OCI-M1 (cell line): ENCODE measurements around the gene ADAMTS2.
"Not testable (repeated sequence)": the region's sequence is repeated elsewhere in the genome, so short reads cannot be mapped to it uniquely, and the experiment has no call there.

Experiments used
- DNase-seq: peaks from one replicate; lab custom pipeline; 2025; lab: John Stamatoyannopoulos, UW

Gene ADAMTS2

DNA sequence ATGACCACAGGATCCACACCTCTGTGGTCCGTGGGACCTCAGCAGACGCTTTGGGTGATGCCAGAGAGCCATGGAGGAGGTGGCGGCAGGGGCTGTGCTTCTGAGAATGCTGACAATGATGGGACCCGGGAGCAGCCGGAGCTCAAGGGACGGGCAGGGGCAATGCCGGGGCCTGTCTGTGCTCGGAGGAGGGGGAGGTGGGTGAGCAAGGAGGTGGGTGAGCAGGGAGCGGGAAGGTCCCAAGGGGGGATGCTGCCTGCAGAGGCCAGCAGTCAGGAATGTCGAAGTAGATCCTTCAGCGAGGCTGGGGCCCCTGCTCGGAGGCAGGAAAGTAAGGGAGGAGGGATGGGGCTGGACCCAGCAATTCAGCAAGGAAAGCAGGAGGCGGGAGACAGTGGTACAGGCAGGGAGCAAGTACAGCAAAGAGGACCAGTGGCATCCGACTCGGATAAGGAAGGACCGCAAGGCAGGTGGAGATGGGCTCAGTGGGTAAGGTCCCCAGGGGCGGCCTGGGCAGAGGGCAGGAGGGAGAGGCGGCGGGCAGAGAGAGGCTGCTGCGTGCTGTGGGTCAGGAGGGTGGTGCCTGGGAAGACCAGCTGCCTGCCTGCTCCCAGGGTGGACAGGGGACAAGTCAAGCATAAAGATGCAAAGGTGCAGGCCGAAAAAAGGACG is 49.0 kb downstream of the ADAMTS2 start:
- no peak for DNase-seq

DNA sequence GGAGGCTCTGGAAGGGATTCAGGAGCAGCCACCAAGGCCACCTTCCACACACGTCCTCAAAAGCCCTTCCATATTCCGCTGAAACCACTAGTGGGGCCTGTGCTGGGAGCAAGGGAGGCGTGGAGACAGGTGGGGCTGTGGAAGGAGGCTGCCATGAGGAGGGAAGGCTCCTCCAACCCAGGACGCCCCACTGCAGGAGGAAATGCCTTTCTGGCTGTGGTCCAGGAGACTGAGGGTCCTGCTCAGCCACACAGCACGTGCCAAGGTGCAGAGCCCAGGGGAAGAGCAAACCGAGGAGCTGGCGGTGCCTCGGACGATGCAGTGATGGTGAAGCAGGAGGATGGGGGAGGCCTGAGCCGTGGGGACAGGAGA is 49.5 kb downstream of the ADAMTS2 start:
- no peak for DNase-seq

DNA sequence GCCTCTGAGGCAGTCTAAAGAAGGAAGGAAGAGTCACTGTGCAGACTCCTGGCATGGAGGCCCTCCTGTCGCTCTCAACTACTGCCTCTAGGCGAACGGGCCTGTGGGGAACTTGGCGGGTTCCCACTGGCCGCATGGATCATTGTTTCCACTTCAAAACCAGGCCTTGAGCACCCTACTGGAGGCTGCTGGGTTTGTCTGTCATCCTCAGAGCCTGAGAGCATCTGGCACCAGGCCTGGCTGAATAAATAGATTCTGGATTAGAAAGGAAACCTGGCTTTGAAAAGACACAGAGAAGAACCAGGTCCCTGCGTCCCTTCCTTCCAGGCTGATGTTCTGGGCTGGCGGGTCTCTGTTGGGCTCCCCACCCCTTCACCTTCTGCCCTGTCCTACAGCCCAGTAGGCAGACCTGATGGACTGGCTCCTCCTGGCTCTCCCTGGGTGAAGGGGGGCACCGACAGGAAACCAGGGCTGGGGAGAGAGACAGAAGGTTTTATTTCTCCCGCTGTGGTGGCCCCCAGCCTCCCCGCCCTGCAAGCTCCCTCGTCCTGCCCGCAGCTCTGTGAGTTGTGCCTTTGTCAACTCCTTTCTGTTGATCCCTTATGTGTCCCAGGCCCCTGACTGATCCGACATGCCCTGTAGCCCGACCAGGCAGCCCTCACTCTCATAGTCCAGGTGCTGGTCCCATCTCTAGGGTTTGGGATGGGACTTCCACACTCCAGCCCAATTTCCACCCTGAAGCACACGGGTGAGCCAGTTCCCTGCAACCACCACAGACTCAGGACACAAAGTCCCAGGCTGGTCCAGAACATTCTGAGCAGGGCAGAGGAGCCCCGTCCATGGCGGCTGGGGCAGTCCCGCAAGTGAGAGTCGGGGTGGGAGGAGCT is 50.1 kb downstream of the ADAMTS2 start:
- no peak for DNase-seq

DNA sequence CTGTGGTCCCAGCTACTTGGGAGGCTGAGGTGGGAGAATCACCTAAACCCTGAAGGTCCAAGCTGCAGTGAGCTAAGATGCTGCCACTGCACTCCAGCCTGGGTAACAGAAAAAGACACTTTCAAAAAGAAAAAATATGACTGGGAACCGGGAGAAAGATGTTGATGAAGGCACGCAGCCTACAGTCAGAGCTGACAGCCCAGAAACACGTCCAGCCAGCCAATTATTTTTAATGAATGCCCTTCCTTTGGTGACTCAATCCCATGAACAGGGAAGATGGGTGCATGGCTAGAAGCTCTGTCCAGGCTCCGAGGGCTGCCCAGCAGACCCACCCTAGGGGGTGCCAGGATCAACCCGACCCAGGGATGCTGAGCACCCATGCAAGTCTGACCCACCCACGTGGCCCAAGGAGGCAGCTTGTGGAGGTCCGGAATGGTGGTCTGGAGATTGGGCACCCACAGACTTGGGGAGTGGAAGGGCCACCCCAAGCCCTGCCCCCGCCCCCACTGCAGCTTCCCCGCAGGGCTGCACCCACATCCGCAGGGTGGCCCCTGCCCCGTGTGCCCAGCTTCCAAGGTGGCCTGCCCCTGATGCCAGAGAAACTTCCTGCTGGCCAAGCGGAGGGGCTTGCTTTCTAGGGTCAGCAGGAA is 51.0 kb downstream of the ADAMTS2 start:
- DNase-seq = no peak

DNA sequence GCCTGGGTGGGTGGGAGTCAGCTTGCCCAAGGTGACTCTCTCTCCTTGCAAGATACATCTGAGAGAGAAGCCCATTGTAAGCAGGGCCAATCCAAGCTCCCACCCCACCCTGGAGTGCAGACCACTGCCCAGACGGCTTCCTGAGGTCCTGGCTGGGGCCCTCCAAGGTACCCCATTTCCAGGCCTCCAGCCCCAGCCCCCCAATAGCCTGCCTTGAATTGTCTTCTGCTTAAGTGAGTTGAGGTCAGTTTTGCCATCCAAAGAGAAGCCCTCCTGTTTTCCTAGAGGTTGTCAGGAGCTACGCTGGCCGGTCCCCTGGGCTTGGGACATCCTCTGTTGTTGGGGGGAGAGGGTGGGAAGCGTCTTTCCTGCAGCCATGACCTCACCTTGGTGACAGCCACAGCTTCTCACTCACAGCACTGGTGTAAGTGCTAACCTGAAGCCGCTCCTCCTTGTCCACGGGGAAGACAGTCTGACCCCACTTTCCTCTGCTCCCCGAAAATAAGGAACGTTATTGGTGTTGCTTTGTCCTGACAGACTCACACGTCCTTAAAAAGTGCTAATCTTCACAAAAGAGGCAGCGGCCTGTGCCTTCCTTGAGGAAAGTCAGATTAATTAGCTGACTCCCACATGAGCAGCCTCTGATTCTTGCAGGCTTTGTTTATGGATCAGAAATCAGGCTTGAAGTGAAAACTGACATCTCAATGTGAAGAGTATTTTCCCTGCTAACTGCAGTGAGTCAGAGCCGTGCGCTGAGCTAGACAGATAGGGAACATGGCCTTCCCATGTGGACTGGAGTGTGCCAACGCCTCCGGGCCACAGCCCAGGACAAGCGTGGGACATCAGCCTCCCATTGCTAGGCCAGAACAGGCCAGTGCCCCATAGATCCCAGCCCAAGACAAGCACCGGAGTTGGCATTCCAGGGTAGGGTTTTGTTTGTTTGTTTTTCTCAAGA is 52.3 kb downstream of the ADAMTS2 start:
- DNase-seq = no peak

DNA sequence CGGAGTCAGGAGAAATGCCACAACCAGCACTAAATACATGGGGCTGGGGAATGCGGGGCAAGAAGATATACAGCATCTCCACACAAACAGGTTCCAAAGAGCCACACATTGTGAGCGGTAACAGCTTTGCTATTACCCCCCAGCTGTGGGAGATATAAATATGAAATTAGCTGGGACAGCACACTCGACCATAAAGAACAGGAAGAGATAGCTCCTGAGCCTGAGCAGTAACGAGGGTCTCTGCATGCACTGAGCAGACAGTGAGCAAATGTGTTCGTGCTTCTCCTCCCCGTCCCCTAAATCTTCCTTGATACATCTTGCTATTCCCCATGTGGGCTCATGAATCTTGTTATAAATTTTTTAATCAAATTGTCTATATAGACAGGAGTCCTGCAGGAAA is 53.1 kb downstream of the ADAMTS2 start:
- DNase-seq = no peak

DNA sequence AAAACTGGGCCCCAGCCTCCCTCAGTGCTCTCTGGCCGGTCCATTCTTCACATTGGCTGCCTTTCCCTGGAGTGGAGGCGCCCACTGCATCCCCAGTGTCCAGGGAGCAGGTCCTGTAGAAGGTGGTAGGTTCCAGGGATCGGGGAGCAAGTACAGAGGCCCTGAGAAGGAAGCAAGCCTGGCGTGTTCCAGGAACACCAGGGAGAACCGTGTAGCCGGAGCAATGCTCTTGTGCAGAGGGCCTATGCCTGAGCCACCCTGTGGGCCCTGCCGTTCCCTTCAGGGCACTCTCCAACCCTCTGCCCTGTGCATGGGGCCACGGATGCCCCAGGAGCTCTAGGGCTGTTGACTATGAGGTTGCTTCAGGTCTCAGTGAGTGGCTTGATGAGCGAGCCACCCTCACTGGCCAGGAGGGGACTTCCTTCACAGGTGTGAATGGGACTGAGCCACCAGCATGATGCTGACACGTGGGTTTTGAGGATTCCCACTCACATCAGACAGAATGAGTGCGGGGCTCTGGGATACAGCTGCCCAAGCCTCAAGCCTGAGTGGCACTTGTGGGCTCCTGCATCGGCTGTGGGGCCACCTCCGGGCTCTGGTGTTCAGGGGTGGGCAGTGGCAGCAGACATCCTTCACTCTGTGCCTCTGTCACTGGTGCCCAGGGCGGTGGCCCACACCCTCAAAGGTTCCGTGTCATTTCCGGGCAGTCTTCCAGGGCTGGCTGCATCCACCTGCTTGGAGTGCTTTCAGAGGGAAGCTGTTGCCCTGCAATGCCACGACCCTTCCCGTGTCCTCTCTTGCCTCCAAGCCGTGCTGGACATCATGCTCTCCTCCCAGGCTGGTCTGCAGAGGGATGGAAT is 54.4 kb downstream of the ADAMTS2 start:
- DNase-seq = no peak

DNA sequence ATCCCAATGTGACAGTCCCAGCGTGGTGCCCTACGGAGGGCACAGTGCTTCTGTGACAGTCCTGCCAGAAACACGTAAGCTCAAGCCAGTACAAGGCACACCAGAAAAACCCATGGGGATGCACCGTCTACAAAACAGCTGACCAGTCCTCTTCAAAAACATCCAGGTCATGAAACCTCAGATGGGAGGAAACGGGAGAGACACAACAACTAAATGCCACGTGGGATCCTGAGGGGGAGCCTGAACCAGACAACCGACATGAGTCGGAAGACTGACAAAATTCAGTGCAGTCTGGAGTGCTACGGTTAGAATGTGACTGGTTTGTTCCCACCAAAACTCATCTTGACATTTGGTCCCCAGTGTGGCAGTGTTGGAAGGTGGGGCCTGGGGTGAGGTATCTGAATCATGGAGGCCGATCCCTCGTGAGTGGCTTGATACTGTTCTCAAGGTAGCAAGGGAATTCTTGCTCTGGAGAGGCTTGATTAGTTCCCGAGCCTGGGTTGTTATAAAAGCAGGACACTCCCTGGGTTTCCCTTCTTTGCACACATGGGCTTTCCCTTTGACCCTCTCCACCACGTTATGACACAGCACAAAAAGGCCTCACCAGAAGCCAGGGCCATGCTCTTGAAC is 55.4 kb downstream of the ADAMTS2 start:
- no peak for DNase-seq

DNA sequence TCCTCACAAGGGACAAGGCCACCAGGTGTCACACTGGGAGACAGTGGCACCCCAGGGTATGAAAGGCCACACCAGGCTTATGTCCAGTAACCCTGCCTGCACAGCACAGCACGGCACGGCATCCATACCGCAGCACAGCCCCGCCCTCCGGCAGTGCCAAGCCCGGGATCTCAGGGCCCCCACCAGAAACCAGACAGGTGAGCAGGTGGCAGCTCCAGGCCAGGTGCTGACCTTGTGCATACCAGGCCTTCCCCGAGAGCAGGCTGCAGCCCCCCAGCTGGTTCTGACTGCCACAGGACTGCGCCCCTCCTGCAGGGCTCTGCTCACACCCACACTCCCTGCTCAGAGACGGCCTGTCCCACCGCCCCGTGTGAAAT is 56.5 kb downstream of the ADAMTS2 start:
- DNase-seq = no peak

DNA sequence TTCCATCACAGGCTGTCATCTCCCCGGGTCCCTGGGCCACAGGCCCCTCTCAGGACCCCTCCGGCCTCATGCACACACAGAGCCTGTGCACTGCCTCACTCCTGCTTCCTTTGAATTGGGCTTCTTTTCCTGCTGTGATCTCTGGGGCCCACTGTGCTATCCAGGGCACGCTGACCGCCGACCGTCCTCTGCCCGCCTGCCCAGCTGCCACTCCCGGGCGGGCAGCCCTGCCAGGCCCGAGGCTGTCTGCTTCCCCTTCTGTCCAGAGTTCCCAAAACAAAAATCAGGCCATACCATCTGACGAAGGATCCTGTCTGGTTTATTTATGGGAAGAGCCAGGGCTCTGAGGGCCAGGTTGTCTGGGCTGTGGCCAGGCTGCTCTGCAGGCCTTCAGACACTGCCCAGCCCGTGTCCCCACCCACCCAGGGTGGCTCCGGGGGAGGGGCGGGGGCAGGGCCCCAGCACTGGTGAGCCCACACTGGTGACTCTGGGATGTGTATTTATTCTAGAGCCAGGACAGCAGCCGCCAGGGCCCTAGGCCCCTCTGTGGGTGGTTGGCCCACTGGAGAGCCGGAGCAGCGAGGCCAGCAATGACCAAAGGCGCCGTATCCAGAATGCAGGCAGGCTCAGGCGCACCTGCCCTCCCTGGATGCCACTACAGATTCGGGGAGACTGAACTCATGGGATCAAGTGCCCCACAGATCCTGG is 57.0 kb downstream of the ADAMTS2 start:
- DNase-seq = no peak

DNA sequence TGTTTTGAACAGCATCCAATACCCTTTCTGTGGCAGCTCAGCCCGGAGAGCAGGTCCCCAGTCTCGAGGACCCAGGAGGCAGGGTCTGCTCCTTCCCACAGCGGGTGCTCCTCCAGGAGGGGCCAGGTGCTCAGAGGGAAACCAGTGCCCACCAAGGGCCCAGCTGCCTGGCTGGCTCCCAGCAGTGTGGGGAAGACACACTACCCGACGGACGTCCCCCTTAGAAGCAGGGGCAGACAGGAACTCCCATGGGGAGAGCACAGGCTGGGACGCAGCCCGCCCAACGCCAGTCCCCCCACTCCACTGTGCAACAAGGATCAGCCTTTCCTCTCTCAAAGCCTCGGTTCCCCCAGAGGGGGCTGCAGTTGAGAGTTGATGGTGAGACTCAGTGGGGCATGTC is 57.6 kb downstream of the ADAMTS2 start:
- DNase-seq = no peak

DNA sequence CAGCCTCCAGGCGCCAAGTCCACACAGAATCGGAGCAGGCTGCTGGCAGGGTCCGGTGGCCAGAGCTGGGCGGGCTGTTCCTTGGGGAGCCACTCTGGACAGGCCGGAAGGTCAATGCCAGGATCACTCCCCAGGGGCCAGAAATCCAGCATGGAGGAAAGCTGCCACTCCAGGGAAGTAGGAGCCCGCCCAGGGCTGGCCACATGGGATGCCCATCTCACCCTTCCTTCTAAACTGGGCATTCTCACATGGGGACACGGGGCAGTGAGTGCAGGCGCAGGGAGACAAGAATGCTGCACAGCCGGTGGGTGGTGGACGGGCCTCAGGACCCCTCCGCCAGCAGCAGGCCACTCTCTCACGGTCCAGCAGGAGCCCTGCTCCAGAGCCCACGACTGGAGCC is 58.2 kb downstream of the ADAMTS2 start:
- no peak for DNase-seq

DNA sequence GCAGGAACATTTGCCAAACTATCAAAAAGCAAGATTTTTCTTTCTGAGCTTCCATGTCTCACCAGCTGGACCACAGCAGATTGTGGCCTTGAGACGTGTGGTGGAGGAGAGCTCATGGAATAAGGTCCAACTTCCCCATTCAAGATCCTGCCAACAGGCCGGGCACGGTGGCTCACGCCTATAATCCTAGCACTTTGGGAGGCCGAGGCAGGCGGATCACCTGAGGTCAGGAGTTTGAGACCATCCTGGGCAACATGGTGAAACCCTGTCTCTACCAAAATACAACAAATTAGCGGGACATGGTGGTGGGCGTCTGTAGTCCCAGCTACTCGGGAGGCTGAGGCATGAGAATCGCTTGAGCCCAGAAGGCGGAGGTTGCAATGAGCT is 59.5 kb downstream of the ADAMTS2 start:
- DNase-seq = not testable (repeated sequence)

DNA sequence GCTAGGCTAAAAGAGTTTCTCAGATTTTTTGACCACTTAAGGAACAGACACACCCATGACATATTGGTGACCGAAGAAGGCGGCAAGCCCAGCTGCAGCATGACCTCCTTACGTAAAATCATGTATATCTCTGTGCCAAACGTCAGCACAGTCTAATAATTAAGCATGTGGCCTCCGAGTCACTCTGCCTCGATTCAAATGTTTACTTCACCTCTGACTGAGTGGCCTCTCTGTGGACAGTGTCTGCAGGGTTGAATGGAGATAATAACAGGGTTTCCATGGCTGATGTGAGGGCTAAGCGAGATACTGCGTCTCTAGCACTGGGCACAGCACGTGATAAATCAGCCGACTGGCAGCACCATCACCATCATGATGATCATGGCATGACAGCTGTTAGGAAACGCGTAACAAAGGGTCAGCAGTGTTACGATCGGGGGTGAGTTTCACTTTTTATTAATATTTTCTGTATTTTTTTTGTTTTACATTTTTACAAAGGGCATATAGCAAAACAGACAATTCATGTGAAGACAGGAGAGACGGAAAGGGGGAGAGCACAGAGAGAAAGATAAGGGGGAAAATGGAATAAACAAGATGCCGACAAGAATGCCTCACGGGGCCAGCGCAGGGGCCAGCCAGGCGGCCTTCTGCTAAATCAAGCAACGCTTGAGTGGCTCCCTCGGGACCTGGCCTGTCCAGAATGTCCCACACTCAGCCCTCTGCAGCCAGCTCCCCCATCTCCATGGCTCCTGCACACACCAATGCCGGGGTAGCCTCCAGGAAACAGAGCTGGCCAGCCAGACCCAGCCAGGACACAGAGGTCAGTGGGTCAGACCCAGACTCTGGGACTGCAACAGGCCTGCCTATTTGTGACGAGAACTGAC is 60.3 kb downstream of the ADAMTS2 start:
- no peak for DNase-seq

DNA sequence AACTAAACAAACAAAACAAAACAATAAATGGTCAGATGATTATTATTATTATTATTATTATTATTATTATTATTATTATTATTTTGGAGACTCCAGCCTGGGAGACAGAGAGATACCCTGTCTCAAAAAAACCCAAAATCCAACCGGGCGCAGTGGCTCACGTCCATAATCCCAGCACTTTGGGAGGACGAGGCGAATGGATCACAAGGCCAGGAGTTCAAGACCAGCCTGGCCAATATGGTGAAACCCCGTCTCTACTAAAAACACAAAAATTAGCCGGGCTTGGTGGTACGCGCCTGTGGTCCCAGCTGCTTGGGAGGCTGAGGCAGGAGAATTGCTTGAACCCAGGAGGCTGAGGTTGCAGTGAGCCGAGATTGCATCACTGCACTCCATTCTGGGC is 61.4 kb downstream of the ADAMTS2 start:
- DNase-seq = not testable (repeated sequence)

DNA sequence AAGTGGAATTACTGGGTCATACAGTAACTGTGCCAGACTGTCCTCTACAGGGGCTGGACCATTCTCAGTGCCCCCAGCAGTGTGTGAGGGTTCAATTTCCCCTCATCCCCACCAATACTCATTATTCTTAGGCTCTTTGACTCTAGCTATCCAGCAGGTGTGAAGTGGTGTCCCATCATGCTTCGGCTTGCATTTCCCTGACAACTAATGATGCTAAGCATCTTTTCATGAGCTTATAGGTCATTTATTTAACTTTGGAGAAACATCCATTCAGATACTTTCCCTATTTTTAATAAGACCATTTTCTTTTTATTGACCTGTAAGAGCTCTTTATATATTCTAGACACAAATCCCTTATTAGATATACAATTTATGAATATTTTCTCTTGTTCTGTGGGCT is 63.6 kb downstream of the ADAMTS2 start:
- no peak for DNase-seq

DNA sequence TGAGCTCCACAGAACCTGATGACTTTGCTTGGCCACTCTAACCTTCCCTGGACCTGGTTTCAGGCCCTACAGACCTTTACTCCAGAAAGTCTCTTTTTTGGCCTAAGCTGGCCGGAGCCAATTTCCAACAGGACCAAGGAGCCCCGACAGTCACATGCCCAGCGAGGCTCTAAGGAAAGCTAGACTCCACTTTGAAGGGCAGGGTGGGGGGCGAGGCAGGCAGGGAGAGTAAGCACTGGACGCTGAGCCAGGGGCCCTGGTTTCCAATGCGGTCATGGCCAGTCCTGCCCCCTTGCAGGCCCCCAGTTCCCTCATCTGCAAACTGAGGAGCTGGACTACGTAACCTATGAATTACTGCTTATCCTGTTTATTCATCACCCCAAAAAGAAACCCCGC is 65.2 kb downstream of the ADAMTS2 start:
- no peak for DNase-seq

DNA sequence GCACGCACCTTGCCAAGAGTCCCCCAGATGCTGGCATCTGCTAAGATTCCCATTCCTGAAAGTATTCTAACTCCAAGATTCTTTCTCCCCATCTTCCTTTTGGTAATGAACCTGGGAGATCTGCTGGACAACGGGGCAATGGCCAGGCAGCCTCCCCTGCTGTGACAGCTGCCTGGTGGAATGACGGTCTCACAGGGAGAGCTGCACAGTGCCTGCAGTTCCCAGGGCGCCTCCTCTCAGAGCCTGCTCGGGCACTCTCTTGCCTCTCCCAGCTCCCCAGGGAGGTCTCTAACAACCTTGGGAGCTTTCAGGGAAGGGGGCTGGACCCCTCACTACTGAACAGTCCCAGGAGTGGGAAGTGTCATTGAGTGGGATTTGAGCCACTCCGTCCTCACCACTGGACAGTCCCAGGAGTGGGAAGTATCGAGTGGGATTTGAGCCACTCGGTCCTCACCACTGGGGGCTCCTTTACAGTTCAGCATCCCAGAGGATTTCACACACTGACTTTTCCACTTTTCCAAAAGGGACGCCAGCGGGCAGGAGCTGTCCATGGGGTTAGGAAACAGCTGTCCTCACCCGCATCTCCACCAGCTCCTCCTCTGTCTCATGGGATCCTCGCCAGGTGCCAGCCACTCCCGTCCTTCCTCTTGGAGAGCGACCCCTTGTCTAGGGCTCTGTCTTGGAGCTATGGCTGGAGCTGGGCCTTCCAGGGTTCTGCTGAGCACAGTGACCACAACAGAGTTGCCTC is 65.7 kb downstream of the ADAMTS2 start:
- DNase-seq = no peak
